GM08714 (cell line): ENCODE results near the gene SPDYE16.
"Not testable (repeated sequence)": the region's sequence is repeated elsewhere in the genome, so short reads cannot be mapped to it uniquely, and the experiment has no call there.

ENCODE experiments used
- H3K4me3 ChIP-seq: fragments of 200-500 bp; sonication (Bioruptor generic); 2 replicates; pipeline ENCODE4 v1.5.1; 2014; ENCODE audit warnings: mild to moderate bottlenecking, low read length, inconsistent platforms

The SPDYE16 gene

DNA sequence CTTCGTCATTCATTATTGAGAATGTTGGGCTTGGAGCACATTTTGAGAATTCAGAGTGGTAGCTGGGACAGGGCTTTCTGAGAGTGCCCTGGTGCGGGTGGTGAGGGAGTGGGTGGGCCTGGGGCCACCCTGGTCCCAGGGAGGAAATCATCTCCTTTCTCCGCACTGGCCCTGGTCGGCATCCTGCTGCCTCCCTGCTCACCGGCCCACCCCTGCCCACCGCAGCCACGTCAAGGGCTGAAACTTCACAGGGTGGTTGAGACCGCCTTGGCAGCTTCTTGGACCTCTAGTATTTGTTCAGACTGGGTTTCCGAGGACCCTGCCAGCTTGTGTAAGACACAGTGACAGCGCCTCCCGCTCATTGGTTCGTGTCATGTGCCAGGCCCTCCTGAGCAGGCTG is 58.6 kb downstream of the SPDYE16 start:
- not testable (repeated sequence) for H3K4me3 ChIP-seq

DNA sequence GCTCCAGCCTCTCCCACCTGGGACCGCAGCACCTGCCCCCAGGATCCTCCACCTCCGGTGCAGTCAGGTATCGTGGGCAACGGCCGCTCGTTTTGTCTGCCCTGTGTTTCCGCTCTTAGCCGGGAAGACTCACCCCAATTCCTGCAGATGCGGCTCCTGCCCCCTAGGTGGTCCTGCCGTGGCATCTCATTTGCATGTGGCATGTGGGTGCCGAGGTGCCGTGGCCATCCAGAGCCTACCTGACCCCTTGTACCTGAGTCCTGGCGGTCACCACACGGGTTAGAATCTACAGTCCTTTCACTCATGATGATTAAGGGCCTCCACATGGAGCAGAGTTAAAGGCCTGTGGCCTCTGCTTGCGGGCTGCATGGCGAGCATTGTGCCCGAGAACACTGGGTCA is 60.0 kb downstream of the SPDYE16 start:
- H3K4me3 ChIP-seq = not testable (repeated sequence)

DNA sequence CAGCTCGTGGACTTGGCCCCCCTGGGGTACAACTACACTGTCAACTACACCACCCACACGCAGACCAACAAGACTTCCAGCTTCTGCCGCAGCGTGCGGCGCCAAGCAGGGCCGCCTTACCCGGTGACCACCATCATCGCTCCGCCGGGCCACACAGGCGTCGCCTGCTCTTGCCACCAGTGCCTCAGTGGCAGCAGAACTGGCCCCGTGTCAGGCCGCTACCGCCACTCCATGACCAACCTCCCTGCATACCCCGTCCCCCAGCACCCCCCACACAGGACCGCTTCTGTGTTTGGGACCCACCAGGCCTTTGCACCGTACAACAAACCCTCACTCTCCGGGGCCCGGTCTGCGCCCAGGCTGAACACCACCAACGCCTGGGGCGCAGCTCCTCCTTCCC is 60.4 kb downstream of the SPDYE16 start:
- not testable (repeated sequence) for H3K4me3 ChIP-seq
